Ureter (tissue), 1 donor: ENCODE data around the gene ABHD6. TPM values are rescaled to one million over a fixed set of nuclear protein-coding genes. Genes with fewer than 3 reads are reported as not detected.
A peak's percentile ranks its signal among the peaks of the same experiment; 100 is the strongest.
"Not testable (repeated sequence)": the region's sequence is repeated elsewhere in the genome, so short reads cannot be mapped to it uniquely, and the experiment has no call there.

ENCODE experiments used
- DNase-seq: peaks from one replicate; pipeline ENCODE4 v3.0.0-alpha.2; 2020; ENCODE audit warnings: low spot score
- total RNA-seq: library from RNA; stranded (reverse); gene quantifications from one replicate; pipeline ENCODE4 v1.2.4, GENCODE V29; 2023
- donor health status: DM: yes; HTN: yes; CAD: no.

The ABHD6 gene
- total RNA-seq, result 8.3 TPM

- DNase-seq, result peak; percentile 77
These were observed at the start of gene ABHD6 for GRCh38 chr3:58237238-58237940. Gene ABHD6, plus strand, starts transcription at chr3:58237792. Its CDS starts 18,795 bp downstream, at chr3:58256587.

GRCh38 chr3:58188173-58188564 is 49.4 kb upstream of the ABHD6 start:
- DNase-seq, result no peak

- no peak for DNase-seq
These were observed 48.6 kb upstream of the ABHD6 start for GRCh38 chr3:58188921-58189451.

- no peak for DNase-seq
These were observed 47.9 kb upstream of the ABHD6 start for GRCh38 chr3:58189691-58190090.

- no peak for DNase-seq
These were observed 47.3 kb upstream of the ABHD6 start for GRCh38 chr3:58190291-58190690.

GRCh38 chr3:58190882-58191281 is 46.7 kb upstream of the ABHD6 start:
- no peak for DNase-seq

GRCh38 chr3:58191361-58191991 is 46.1 kb upstream of the ABHD6 start:
- no peak for DNase-seq

- no peak for DNase-seq
These were observed 45.5 kb upstream of the ABHD6 start for GRCh38 chr3:58192069-58192468.

GRCh38 chr3:58193682-58194407 is 43.7 kb upstream of the ABHD6 start:
- no peak for DNase-seq

GRCh38 chr3:58197588-58197987 is 40.0 kb upstream of the ABHD6 start:
- DNase-seq, result no peak

GRCh38 chr3:58198362-58198761 is 39.2 kb upstream of the ABHD6 start:
- DNase-seq, result no peak

GRCh38 chr3:58198804-58199203 is 38.8 kb upstream of the ABHD6 start:
- DNase-seq, result no peak

GRCh38 chr3:58200121-58200709 is 37.4 kb upstream of the ABHD6 start:
- no peak for DNase-seq

- DNase-seq, result no peak
These were observed 36.7 kb upstream of the ABHD6 start for GRCh38 chr3:58200846-58201355.

- not testable (repeated sequence) for DNase-seq
These were observed 36.1 kb upstream of the ABHD6 start for GRCh38 chr3:58201451-58201850.

GRCh38 chr3:58202917-58203360 is 34.7 kb upstream of the ABHD6 start:
- no peak for DNase-seq

GRCh38 chr3:58203541-58203940 is 34.1 kb upstream of the ABHD6 start:
- no peak for DNase-seq

- no peak for DNase-seq
These were observed 32.9 kb upstream of the ABHD6 start for GRCh38 chr3:58204720-58205119.

- no peak for DNase-seq
These were observed 31.6 kb upstream of the ABHD6 start for GRCh38 chr3:58205981-58206380.

GRCh38 chr3:58206406-58207011 is 31.1 kb upstream of the ABHD6 start:
- no peak for DNase-seq

GRCh38 chr3:58207954-58208353 is 29.6 kb upstream of the ABHD6 start:
- DNase-seq, result no peak

- no peak for DNase-seq
These were observed 27.7 kb upstream of the ABHD6 start for GRCh38 chr3:58209933-58210332.
